ENCODE data around the gene BACE1-AS. TPM values are rescaled to one million over a fixed set of nuclear protein-coding genes. Genes with fewer than 3 reads are reported as not detected.
"Not testable (repeated sequence)": the region's sequence is repeated elsewhere in the genome, so short reads cannot be mapped to it uniquely, and the experiment has no call there.

BACE1-AS gene
- total RNA-seq, 4 donors from 2014 or later, result 3.6 to 13.0 (median 6.3) TPM

DNA sequence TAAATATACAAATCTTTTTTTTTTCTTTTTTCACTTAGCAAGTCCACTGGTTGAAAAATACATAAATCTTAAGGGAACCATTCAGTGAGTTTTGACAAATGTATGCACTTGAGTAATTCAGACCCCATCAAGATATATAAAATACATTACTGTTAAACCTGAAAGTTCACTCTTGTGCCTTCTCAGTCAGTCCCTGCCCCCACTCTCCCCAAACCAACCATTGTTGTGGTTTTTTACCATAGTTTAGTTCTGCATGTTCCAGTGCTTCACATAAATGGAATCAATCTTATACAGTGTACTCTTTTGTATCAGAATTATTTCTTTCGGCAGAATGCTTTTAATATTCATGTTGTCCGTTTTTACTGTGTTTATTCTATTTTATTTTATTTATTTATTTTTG lies 32.6 kb upstream of the BACE1-AS start:
- H3K9me3 ChIP-seq, result no peaks in the 10 kb centered on the region
- H3K27me3 ChIP-seq, result no peaks in the 10 kb centered on the region
- no peak for DNase-seq (ENCODE audit: low spot score in 2 of 2)
- WGBS, result 93% methylated on average over 2 of the region's 2 CpGs
- H3K4me1 ChIP-seq, result no peaks in the 10 kb centered on the region
- TF ChIP-seq POLR2A (IDR thresholded peaks at IDR 0.05) (no peak), EP300 (IDR thresholded peaks at IDR 0.05) (no peak), POLR2AphosphoS5 (IDR thresholded peaks at IDR 0.05) (no peak)
- TF ChIP-seq, protein P1, sequence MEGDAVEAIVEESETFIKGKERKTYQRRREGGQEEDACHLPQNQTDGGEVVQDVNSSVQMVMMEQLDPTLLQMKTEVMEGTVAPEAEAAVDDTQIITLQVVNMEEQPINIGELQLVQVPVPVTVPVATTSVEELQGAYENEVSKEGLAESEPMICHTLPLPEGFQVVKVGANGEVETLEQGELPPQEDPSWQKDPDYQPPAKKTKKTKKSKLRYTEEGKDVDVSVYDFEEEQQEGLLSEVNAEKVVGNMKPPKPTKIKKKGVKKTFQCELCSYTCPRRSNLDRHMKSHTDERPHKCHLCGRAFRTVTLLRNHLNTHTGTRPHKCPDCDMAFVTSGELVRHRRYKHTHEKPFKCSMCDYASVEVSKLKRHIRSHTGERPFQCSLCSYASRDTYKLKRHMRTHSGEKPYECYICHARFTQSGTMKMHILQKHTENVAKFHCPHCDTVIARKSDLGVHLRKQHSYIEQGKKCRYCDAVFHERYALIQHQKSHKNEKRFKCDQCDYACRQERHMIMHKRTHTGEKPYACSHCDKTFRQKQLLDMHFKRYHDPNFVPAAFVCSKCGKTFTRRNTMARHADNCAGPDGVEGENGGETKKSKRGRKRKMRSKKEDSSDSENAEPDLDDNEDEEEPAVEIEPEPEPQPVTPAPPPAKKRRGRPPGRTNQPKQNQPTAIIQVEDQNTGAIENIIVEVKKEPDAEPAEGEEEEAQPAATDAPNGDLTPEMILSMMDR (IDR thresholded peaks at IDR 0.05), result no peak
- H3K4me3 ChIP-seq, result no peak overlapping the region
- peaks cover 41% of the 10 kb centered on the region for H3K36me3 ChIP-seq
- H3K27ac ChIP-seq, result no peak overlapping the region

GRCh38 chr11:117259417-117259816 lies 31.7 kb upstream of the BACE1-AS start:
- TF ChIP-seq EP300 (IDR thresholded peaks at IDR 0.05) (no peak), POLR2A (IDR thresholded peaks at IDR 0.05) (no peak), POLR2AphosphoS5 (IDR thresholded peaks at IDR 0.05) (no peak)
- TF ChIP-seq, protein P1 (IDR thresholded peaks at IDR 0.05), result no peak
- Histone ChIP-seq H3K4me3 (no peak overlapping the region), H3K36me3 (peaks cover 38% of the 10 kb centered on the region), H3K9me3 (no peaks in the 10 kb centered on the region), H3K27ac (no peak overlapping the region), H3K27me3 (no peaks in the 10 kb centered on the region), H3K4me1 (no peaks in the 10 kb centered on the region)
- WGBS, result 56% methylated on average over 1 of the region's 1 CpG
- DNase-seq (ENCODE audit: low spot score in 2 of 2), result no peak

DNA sequence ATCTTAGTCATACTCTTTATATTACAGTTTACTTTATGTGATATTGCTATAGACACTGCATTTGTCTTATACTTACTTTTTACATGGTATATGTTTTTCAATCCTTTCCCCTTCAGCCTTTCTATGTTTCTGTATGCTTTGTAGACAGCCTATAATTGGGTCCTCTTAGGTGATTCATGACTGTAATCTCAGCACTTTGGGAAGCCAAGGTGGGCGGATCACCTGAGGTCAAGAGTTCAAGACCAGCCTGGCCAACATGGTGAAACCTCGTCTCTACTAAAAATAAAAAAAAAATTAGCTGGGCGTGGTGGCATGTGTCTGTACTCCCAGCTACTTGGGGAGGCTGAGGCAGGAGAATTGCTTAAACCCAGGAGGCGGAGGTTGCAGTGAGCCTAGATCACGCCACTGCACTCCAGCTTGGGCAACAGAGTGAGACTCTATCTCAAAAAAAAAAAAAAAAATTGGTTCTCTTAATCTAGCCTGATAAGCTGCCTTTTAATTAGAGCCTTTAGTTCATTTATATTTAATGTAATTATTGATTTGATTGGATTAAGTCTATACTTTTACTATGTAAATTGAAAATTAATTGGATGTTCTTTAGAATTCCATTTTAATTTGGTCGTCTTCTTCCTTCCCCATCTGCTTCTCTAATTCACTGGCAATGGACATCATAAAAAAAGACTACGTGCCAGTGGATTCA lies 26.4 kb upstream of the BACE1-AS start:
- DNase-seq (ENCODE audit: low spot score in 2 of 2); H3K27ac ChIP-seq; H3K27me3 ChIP-seq; H3K4me1 ChIP-seq; H3K9me3 ChIP-seq; H3K4me3 ChIP-seq: not testable (repeated sequence)
- H3K36me3 ChIP-seq, result peaks cover 36% of the 10 kb centered on the region
- 89% methylated on average over 7 of the region's 7 CpGs for WGBS

DNA sequence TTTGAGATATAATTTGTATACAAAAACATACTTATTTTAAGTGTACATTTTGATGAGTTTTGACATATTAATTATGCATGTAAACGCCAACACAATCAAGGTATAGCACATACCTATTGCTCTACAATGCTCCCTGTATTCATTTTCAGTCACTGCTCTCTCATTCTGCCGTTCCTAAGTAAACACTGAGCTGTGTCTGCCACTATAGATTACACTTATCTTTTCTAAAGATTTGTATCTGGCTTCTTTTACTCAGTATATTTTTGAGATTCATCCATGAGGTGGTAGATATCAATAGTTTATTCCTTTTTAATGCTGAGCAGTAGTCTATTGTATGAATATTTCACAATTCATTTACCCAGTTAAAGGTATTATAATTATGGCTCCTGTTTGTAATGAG lies 25.4 kb upstream of the BACE1-AS start:
- peaks cover 29% of the 10 kb centered on the region for H3K36me3 ChIP-seq
- H3K4me1 ChIP-seq, result no peaks in the 10 kb centered on the region
- WGBS, result 98% methylated on average over 2 of the region's 2 CpGs
- H3K4me3 ChIP-seq, result no peak overlapping the region
- H3K27ac ChIP-seq, result no peak overlapping the region
- H3K27me3 ChIP-seq, result no peaks in the 10 kb centered on the region
- DNase-seq (ENCODE audit: low spot score in 2 of 2), result no peak
- H3K9me3 ChIP-seq, result no peaks in the 10 kb centered on the region
- no peak for TF ChIP-seq EP300 (IDR thresholded peaks at IDR 0.05)
- TF ChIP-seq POLR2A (IDR thresholded peaks at IDR 0.05), result no peak
- TF ChIP-seq POLR2AphosphoS5 (IDR thresholded peaks at IDR 0.05), result no peak
- TF ChIP-seq, protein P1 (IDR thresholded peaks at IDR 0.05), result no peak

DNA sequence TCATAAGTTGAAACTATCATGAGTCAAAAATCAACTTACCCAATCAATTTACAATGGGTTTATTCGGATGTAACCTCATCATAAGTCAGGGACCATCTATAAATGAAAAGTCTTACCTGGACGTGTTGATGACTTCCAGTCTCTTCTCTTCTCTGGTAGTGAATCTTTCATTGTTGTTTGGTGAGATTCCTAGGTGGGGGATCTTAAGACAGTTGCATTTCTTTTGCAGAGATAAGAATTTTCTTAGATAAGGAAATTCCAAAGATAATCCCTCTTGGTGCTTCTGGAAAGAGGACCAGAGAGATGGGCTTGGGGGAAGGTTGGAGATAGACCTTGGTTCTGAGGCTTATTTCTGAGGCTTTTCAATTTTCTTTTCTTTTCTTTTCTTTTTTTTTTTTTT lies 21.3 kb upstream of the BACE1-AS start:
- TF ChIP-seq EP300 (IDR thresholded peaks at IDR 0.05) (no peak), POLR2A (IDR thresholded peaks at IDR 0.05) (no peak), POLR2AphosphoS5 (IDR thresholded peaks at IDR 0.05) (no peak)
- TF ChIP-seq, protein P1 (IDR thresholded peaks at IDR 0.05), result no peak
- Histone ChIP-seq H3K36me3 (peaks cover 12% of the 10 kb centered on the region), H3K4me1 (no peaks in the 10 kb centered on the region), H3K27me3 (no peaks in the 10 kb centered on the region), H3K4me3 (no peak overlapping the region), H3K9me3 (no peaks in the 10 kb centered on the region), H3K27ac (no peak overlapping the region)
- no peak for DNase-seq (ENCODE audit: low spot score in 2 of 2)
- 89% methylated on average over 2 of the region's 2 CpGs for WGBS

GRCh38 chr11:117271208-117271607 lies 19.9 kb upstream of the BACE1-AS start:
- peaks cover 19% of the 10 kb centered on the region for H3K36me3 ChIP-seq
- WGBS, result 91% methylated on average over 4 of the region's 4 CpGs
- no peak for DNase-seq (ENCODE audit: low spot score in 2 of 2)
- TF ChIP-seq, protein P1 (IDR thresholded peaks at IDR 0.05), result no peak
- no peak for TF ChIP-seq POLR2A (IDR thresholded peaks at IDR 0.05)
- TF ChIP-seq EP300 (IDR thresholded peaks at IDR 0.05), result no peak
- TF ChIP-seq POLR2AphosphoS5 (IDR thresholded peaks at IDR 0.05), result no peak
- no peaks in the 10 kb centered on the region for H3K9me3 ChIP-seq
- H3K4me1 ChIP-seq, result no peaks in the 10 kb centered on the region
- H3K27me3 ChIP-seq, result no peaks in the 10 kb centered on the region
- H3K27ac ChIP-seq, result no peak overlapping the region
- H3K4me3 ChIP-seq, result no peak overlapping the region

GRCh38 chr11:117272175-117272574 lies 19.0 kb upstream of the BACE1-AS start:
- not testable (repeated sequence) for H3K4me3 ChIP-seq; H3K9me3 ChIP-seq; H3K27ac ChIP-seq; DNase-seq (ENCODE audit: low spot score in 2 of 2); H3K4me1 ChIP-seq; H3K27me3 ChIP-seq
- peaks cover 20% of the 10 kb centered on the region for H3K36me3 ChIP-seq
- WGBS, result 91% methylated on average over 5 of the region's 5 CpGs
